HepG2 (cell line): Measurements from ENCODE around the gene TOPORS.

ENCODE experiments used
- FOXC1 ChIP-seq: sonication (generic); formaldehyde crosslinking; IDR thresholded peaks from 2 replicates; pipeline ENCODE4 v1.8.0; 2022; ENCODE audit warnings: mild to moderate bottlenecking, missing genetic modification reagents, borderline replicate concordance
- JUN ChIP-seq: sonication (generic); formaldehyde crosslinking; IDR thresholded peaks from 2 replicates; pipeline ENCODE4 v1.4.0; 2020; ENCODE audit warnings: mild to moderate bottlenecking, missing genetic modification reagents
- SP1 ChIP-seq, 2 experiments: fragments of 450-650 bp in 1 of 2; sonication (generic) in 1 of 2; formaldehyde crosslinking in 1 of 2; IDR thresholded peaks; 2 replicates each; pipeline versions ENCODE4 v1.4.0 to v1.6.1; 2016 to 2020; ENCODE audit warnings: missing genetic modification reagents in 1 of 2
- TBP ChIP-seq: sonication (generic); formaldehyde crosslinking; IDR thresholded peaks from 2 replicates; pipeline ENCODE4 v1.5.0; 2020; ENCODE audit warnings: missing genetic modification reagents
- U2AF2 ChIP-seq: fragments of 200-400 bp; formaldehyde crosslinking; IDR thresholded peaks from 2 replicates; pipeline ENCODE4 v1.6.1; 2017; ENCODE audit warnings: low read depth, mild to moderate bottlenecking, low read length
- ZNF20 ChIP-seq: sonication (generic); formaldehyde crosslinking; IDR thresholded peaks from 2 replicates; pipeline ENCODE4 v1.4.0; 2020; ENCODE audit warnings: mild to moderate bottlenecking, moderate library complexity, missing genetic modification reagents
- ZNF331 ChIP-seq: sonication (generic); formaldehyde crosslinking; IDR thresholded peaks from 2 replicates; pipeline ENCODE4 v1.4.0; 2020; ENCODE audit warnings: missing genetic modification reagents
- ZNF569 ChIP-seq: sonication (generic); formaldehyde crosslinking; IDR thresholded peaks from 2 replicates; pipeline ENCODE4 v1.5.0; 2020; ENCODE audit warnings: mild to moderate bottlenecking, missing genetic modification reagents, moderate library complexity, borderline replicate concordance
- ZSCAN31 ChIP-seq: sonication (generic); formaldehyde crosslinking; IDR thresholded peaks from 2 replicates; pipeline ENCODE4 v1.5.0; 2020; ENCODE audit warnings: low read depth, mild to moderate bottlenecking, missing genetic modification reagents
- TF ChIP-seq, protein P1 (sequence below): sonication (generic); formaldehyde crosslinking; IDR thresholded peaks from 2 replicates; pipeline ENCODE4 v1.4.0; 2020; ENCODE audit warnings: missing genetic modification reagents, mild to moderate bottlenecking, borderline replicate concordance
- TF ChIP-seq, protein P2 (sequence below): sonication (generic); formaldehyde crosslinking; IDR thresholded peaks from 2 replicates; pipeline ENCODE4 v1.4.0; 2020; ENCODE audit warnings: missing genetic modification reagents, mild to moderate bottlenecking, borderline replicate concordance

DNA sequence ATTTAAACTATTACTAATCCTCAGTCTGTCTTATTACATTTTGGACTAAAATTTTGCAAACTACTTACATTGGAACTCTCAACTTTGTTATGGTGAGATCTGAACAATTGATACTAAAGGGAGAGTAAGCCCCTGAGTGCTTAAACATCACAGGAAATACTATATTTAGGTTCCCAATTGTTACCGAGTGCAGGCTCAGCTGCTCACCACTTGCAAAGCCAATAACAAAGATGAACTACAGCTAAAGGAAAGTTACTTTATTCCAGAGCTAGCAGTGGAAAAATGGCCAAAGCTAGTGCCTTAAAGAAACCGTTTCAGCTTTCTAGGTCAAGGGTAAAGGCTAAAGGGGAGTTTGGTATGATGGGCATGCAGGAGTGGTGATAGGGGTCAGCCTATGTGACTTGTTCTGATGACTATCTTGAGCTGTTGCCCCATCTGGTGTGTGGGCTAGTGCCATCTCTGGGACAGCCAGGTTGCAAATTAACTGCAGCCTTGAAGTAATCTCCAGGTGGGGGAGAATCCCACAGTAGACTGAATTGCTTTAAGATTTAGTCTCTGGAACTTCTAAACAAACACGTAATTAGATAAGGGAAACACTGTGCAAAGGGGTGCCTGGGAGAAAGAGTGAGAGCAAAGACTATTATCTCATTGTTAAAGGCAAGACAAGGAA, 28.4 kb upstream of the TOPORS start:
- TF ChIP-seq ZNF20 (CRISPR knock-in tag) (no peak), JUN (CRISPR knock-in tag) (no peak), ZSCAN31 (CRISPR knock-in tag) (no peak), ZNF569 (no peak), SP1 (IDR thresholded peaks at IDR 0.05) (no peak), SP1 (CRISPR knock-in tag; IDR thresholded peaks at IDR 0.05) (no peak), FOXC1 (no peak), U2AF2 (no peak), ZNF331 (CRISPR knock-in tag) (no peak), TBP (CRISPR knock-in tag) (no peak)
- TF ChIP-seq, protein P1, sequence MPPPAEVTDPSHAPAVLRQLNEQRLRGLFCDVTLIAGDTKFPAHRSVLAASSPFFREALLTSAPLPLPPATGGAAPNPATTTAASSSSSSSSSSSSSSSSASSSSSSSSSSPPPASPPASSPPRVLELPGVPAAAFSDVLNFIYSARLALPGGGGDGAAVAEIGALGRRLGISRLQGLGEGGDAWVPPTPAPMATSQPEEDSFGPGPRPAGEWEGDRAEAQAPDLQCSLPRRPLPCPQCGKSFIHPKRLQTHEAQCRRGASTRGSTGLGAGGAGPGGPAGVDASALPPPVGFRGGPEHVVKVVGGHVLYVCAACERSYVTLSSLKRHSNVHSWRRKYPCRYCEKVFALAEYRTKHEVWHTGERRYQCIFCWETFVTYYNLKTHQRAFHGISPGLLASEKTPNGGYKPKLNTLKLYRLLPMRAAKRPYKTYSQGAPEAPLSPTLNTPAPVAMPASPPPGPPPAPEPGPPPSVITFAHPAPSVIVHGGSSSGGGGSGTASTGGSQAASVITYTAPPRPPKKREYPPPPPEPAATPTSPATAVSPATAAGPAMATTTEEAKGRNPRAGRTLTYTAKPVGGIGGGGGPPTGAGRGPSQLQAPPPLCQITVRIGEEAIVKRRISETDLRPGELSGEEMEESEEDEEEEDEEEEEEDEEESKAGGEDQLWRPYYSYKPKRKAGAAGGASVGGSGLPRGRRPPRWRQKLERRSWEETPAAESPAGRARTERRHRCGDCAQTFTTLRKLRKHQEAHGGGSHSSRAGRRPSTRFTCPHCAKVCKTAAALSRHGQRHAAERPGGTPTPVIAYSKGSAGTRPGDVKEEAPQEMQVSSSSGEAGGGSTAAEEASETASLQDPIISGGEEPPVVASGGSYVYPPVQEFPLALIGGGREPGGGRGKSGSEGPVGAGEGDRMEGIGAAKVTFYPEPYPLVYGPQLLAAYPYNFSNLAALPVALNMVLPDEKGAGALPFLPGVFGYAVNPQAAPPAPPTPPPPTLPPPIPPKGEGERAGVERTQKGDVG (CRISPR knock-in tag), result no peak
- TF ChIP-seq, protein P2, sequence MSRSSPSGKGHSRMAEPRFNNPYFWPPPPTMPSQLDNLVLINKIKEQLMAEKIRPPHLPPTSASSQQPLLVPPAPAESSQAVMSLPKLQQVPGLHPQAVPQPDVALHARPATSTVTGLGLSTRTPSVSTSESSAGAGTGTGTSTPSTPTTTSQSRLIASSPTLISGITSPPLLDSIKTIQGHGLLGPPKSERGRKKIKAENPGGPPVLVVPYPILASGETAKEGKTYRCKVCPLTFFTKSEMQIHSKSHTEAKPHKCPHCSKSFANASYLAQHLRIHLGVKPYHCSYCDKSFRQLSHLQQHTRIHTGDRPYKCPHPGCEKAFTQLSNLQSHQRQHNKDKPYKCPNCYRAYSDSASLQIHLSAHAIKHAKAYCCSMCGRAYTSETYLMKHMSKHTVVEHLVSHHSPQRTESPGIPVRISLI, result no peak
